Measurements from ENCODE around the gene MCTP1. TPM values are rescaled to one million over a fixed set of nuclear protein-coding genes. Genes with fewer than 3 reads are reported as not detected.

The MCTP1 gene
- polyA plus RNA-seq, 1 donor (not counting 4 experiments of a cell fraction or from before 2014, with no cell fraction given) = 4.9 TPM

GRCh38 chr5:95083606-95084005, 201.3 kb downstream of the MCTP1 start:
- H3K36me3 ChIP-seq (ENCODE audit: control insufficient read depth in 2 of 2, extremely low read depth in 1 of 2, insufficient read depth in 2 of 2, low read length in 2 of 2) = no peaks in the 10 kb centered on the region
- no peak for FAIRE-seq
- H3K4me2 ChIP-seq (ENCODE audit: control insufficient read depth, extremely low read depth, insufficient read depth, low read depth, low read length) = no peak overlapping the region
- H2AFZ ChIP-seq (ENCODE audit: control insufficient read depth, low read length) = no peak overlapping the region
- no peaks in the 10 kb centered on the region for H4K20me1 ChIP-seq (ENCODE audit: control insufficient read depth, extremely low read depth, insufficient read depth, low read length)
- H3K27me3 ChIP-seq (ENCODE audit: control insufficient read depth, extremely low read depth, insufficient read depth, low read length) = no peaks in the 10 kb centered on the region
- no peak overlapping the region for H3K27ac ChIP-seq (ENCODE audit: control insufficient read depth, insufficient read depth, low read length)
- no peaks in the 10 kb centered on the region for H3K9me1 ChIP-seq (ENCODE audit: control insufficient read depth, extremely low read depth, insufficient read depth, low read length)
- TF ChIP-seq CTCF (optimal IDR thresholded peaks at IDR 0.05 in 1 of 3, IDR thresholded peaks at IDR 0.05 in 1 of 3, conservative IDR thresholded peaks at IDR 0.05 in 1 of 3; ENCODE audit: extremely low read depth in 1 of 3, insufficient read depth in 2 of 3, low read length in 3 of 3) = no peak
- TF ChIP-seq EZH2 (IDR thresholded peaks at IDR 0.05; ENCODE audit: low read length) = no peak
- H3K9ac ChIP-seq (ENCODE audit: control insufficient read depth, extremely low read depth, insufficient read depth, low read length) = no peak overlapping the region
- H3K9me3 ChIP-seq (ENCODE audit: control insufficient read depth, low read depth, low read length) = no peaks in the 10 kb centered on the region
- H3K79me2 ChIP-seq (ENCODE audit: control insufficient read depth, insufficient read depth, low read length) = no peaks in the 10 kb centered on the region
- DNase-seq (ENCODE audit: low read depth, low spot score) = no peak
- no peak overlapping the region for H3K4me3 ChIP-seq (ENCODE audit: control insufficient read depth in 2 of 3, extremely low read depth in 1 of 3, insufficient read depth in 2 of 3, low read depth in 1 of 3, low read length in 3 of 3)
- no peaks in the 10 kb centered on the region for H3K4me1 ChIP-seq (ENCODE audit: control insufficient read depth, extremely low read depth, insufficient read depth, low read length)
- dilution Hi-C loops (cut with MboI; ENCODE audit: extremely low pct_ligation_motif_present, low sequenced_read_pairs) = no loop called here

- Histone ChIP-seq H2AFZ (ENCODE audit: control insufficient read depth, low read length) (peak overlapping the region; percentile 34), H3K27me3 (ENCODE audit: control insufficient read depth, extremely low read depth, insufficient read depth, low read length) (no peaks in the 10 kb centered on the region), H3K9ac (ENCODE audit: control insufficient read depth, extremely low read depth, insufficient read depth, low read length) (no peak overlapping the region), H3K79me2 (ENCODE audit: control insufficient read depth, insufficient read depth, low read length) (no peaks in the 10 kb centered on the region), H3K9me1 (ENCODE audit: control insufficient read depth, extremely low read depth, insufficient read depth, low read length) (no peaks in the 10 kb centered on the region), H4K20me1 (ENCODE audit: control insufficient read depth, extremely low read depth, insufficient read depth, low read length) (no peaks in the 10 kb centered on the region), H3K4me3 (ENCODE audit: control insufficient read depth in 2 of 3, extremely low read depth in 1 of 3, insufficient read depth in 2 of 3, low read depth in 1 of 3, low read length in 3 of 3) (peak overlapping the region in 1 of 3 experiments; percentile 64), H3K27ac (ENCODE audit: control insufficient read depth, insufficient read depth, low read length) (peak overlapping the region; percentile 59), H3K4me2 (ENCODE audit: control insufficient read depth, extremely low read depth, insufficient read depth, low read depth, low read length) (peak overlapping the region; percentile 78), H3K36me3 (ENCODE audit: control insufficient read depth in 2 of 2, extremely low read depth in 1 of 2, insufficient read depth in 2 of 2, low read length in 2 of 2) (no peaks in the 10 kb centered on the region), H3K4me1 (ENCODE audit: control insufficient read depth, extremely low read depth, insufficient read depth, low read length) (no peaks in the 10 kb centered on the region), H3K9me3 (ENCODE audit: control insufficient read depth, low read depth, low read length) (no peaks in the 10 kb centered on the region)
- dilution Hi-C loops (cut with MboI; ENCODE audit: extremely low pct_ligation_motif_present, low sequenced_read_pairs) = no loop called here
- FAIRE-seq = peak; percentile 17
- TF ChIP-seq EZH2 (IDR thresholded peaks at IDR 0.05; ENCODE audit: low read length) (no peak), CTCF (optimal IDR thresholded peaks at IDR 0.05 in 1 of 3, IDR thresholded peaks at IDR 0.05 in 1 of 3, conservative IDR thresholded peaks at IDR 0.05 in 1 of 3; ENCODE audit: extremely low read depth in 1 of 3, insufficient read depth in 2 of 3, low read length in 3 of 3) (no peak)
- no peak for DNase-seq (ENCODE audit: low read depth, low spot score)
Observed at GRCh38 chr5:95081982-95082381, 202.9 kb downstream of the MCTP1 start.
